ENCODE results near the gene RNF214. TPM values are rescaled to one million over a fixed set of nuclear protein-coding genes. Genes with fewer than 3 reads are reported as not detected.

The RNF214 gene
- total and polyA plus RNA-seq, 2 of the 13 experiments (the other 11 are each of a cell fraction or from before 2014, with no cell fraction given) = 10.7 to 12.6 TPM

GRCh38 chr11:117299351-117300282 lies 67.1 kb downstream of the RNF214 start (continued):
- TF ChIP-seq, protein P1, sequence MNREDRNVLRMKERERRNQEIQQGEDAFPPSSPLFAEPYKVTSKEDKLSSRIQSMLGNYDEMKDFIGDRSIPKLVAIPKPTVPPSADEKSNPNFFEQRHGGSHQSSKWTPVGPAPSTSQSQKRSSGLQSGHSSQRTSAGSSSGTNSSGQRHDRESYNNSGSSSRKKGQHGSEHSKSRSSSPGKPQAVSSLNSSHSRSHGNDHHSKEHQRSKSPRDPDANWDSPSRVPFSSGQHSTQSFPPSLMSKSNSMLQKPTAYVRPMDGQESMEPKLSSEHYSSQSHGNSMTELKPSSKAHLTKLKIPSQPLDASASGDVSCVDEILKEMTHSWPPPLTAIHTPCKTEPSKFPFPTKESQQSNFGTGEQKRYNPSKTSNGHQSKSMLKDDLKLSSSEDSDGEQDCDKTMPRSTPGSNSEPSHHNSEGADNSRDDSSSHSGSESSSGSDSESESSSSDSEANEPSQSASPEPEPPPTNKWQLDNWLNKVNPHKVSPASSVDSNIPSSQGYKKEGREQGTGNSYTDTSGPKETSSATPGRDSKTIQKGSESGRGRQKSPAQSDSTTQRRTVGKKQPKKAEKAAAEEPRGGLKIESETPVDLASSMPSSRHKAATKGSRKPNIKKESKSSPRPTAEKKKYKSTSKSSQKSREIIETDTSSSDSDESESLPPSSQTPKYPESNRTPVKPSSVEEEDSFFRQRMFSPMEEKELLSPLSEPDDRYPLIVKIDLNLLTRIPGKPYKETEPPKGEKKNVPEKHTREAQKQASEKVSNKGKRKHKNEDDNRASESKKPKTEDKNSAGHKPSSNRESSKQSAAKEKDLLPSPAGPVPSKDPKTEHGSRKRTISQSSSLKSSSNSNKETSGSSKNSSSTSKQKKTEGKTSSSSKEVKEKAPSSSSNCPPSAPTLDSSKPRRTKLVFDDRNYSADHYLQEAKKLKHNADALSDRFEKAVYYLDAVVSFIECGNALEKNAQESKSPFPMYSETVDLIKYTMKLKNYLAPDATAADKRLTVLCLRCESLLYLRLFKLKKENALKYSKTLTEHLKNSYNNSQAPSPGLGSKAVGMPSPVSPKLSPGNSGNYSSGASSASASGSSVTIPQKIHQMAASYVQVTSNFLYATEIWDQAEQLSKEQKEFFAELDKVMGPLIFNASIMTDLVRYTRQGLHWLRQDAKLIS (CRISPR knock-in tag; IDR thresholded peaks at IDR 0.05) = no peak
- TF ChIP-seq MAF1 (CRISPR knock-in tag; IDR thresholded peaks at IDR 0.05; ENCODE audit: borderline replicate concordance) (no peak), MEIS1 (CRISPR knock-in tag; IDR thresholded peaks at IDR 0.05; ENCODE audit: borderline replicate concordance) (no peak; the same call in 1 of the 2 replicates), POLR2AphosphoS2 (IDR thresholded peaks at IDR 0.05; ENCODE audit: low read depth, low read length) (no peak), ZNF850 (CRISPR knock-in tag; conservative IDR thresholded peaks at IDR 0.05) (no peak), ZFP1 (CRISPR knock-in tag; IDR thresholded peaks at IDR 0.05) (no peak), MLX (CRISPR knock-in tag; IDR thresholded peaks at IDR 0.05) (no peak), ZNF431 (CRISPR knock-in tag; IDR thresholded peaks at IDR 0.05; ENCODE audit: borderline replicate concordance, low read depth) (peak; percentile 34; the same call in 1 of the 2 replicates), ZNF567 (CRISPR knock-in tag; IDR thresholded peaks at IDR 0.05; ENCODE audit: borderline replicate concordance) (no peak), ADNP (CRISPR knock-in tag; IDR thresholded peaks at IDR 0.05) (peak; percentile 18; the same call in 1 of the 2 replicates), ZNF607 (CRISPR knock-in tag; IDR thresholded peaks at IDR 0.05; ENCODE audit: borderline replicate concordance) (no peak), HNF4G (IDR thresholded peaks at IDR 0.05; ENCODE audit: borderline replicate concordance, low read depth, low read length) (peak; percentile 10; the same call in 1 of the 2 replicates), HNF4G (CRISPR knock-in tag; IDR thresholded peaks at IDR 0.05; ENCODE audit: borderline replicate concordance, low read depth) (no peak), HOXD1 (CRISPR knock-in tag; IDR thresholded peaks at IDR 0.05) (0 out of 2 replicates have a peak, but pooled peaks have one; percentile 55)
- TF ChIP-seq, protein P2, sequence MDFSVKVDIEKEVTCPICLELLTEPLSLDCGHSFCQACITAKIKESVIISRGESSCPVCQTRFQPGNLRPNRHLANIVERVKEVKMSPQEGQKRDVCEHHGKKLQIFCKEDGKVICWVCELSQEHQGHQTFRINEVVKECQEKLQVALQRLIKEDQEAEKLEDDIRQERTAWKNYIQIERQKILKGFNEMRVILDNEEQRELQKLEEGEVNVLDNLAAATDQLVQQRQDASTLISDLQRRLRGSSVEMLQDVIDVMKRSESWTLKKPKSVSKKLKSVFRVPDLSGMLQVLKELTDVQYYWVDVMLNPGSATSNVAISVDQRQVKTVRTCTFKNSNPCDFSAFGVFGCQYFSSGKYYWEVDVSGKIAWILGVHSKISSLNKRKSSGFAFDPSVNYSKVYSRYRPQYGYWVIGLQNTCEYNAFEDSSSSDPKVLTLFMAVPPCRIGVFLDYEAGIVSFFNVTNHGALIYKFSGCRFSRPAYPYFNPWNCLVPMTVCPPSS (IDR thresholded peaks at IDR 0.05) = no peak
- TF ChIP-seq, protein P3, sequence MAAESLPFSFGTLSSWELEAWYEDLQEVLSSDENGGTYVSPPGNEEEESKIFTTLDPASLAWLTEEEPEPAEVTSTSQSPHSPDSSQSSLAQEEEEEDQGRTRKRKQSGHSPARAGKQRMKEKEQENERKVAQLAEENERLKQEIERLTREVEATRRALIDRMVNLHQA (CRISPR knock-in tag; IDR thresholded peaks at IDR 0.05) = no peak
- TF ChIP-seq, protein P4, sequence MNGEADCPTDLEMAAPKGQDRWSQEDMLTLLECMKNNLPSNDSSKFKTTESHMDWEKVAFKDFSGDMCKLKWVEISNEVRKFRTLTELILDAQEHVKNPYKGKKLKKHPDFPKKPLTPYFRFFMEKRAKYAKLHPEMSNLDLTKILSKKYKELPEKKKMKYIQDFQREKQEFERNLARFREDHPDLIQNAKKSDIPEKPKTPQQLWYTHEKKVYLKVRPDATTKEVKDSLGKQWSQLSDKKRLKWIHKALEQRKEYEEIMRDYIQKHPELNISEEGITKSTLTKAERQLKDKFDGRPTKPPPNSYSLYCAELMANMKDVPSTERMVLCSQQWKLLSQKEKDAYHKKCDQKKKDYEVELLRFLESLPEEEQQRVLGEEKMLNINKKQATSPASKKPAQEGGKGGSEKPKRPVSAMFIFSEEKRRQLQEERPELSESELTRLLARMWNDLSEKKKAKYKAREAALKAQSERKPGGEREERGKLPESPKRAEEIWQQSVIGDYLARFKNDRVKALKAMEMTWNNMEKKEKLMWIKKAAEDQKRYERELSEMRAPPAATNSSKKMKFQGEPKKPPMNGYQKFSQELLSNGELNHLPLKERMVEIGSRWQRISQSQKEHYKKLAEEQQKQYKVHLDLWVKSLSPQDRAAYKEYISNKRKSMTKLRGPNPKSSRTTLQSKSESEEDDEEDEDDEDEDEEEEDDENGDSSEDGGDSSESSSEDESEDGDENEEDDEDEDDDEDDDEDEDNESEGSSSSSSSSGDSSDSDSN (CRISPR knock-in tag; IDR thresholded peaks at IDR 0.05) = peak; percentile 50; the same call in 1 of the 2 replicates
- TF ChIP-seq, protein P5, sequence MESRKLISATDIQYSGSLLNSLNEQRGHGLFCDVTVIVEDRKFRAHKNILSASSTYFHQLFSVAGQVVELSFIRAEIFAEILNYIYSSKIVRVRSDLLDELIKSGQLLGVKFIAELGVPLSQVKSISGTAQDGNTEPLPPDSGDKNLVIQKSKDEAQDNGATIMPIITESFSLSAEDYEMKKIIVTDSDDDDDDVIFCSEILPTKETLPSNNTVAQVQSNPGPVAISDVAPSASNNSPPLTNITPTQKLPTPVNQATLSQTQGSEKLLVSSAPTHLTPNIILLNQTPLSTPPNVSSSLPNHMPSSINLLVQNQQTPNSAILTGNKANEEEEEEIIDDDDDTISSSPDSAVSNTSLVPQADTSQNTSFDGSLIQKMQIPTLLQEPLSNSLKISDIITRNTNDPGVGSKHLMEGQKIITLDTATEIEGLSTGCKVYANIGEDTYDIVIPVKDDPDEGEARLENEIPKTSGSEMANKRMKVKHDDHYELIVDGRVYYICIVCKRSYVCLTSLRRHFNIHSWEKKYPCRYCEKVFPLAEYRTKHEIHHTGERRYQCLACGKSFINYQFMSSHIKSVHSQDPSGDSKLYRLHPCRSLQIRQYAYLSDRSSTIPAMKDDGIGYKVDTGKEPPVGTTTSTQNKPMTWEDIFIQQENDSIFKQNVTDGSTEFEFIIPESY (CRISPR knock-in tag; IDR thresholded peaks at IDR 0.05) = no peak; the same call in 1 of the 2 replicates

All from HepG2 (cell line).